IMR-90 (cell line): ENCODE data around the gene BPIFB1. TPM values are rescaled to one million over a fixed set of nuclear protein-coding genes. Genes with fewer than 3 reads are reported as not detected.

Experiments used
- ATAC-seq: fragments of 200-7000 bp; cut with Tn5 transposase; 2 replicates; pipeline ENCODE4 v1.9.1; 2020; ENCODE audit warnings: low read depth, mild to moderate bottlenecking, moderate library complexity
- BruUV-seq: library from RNA; stranded (reverse); fragments of 400-500 nt; replicated peaks from 2 replicates; lab custom pipeline; 2021; lab: Mats Ljungman, UMichigan
- CTCF ChIA-PET: fragments of 300-600 bp; formaldehyde crosslinking; extraction: SDS; loops from one replicate; lab custom pipeline; 2021; ENCODE audit warnings: antibody characterized with exemption; lab: Yijun Ruan, JAX
- POLR2A ChIA-PET: fragments of 300-600 bp; sonication (Branson Sonifier 250); formaldehyde crosslinking; loops from one replicate; lab custom pipeline; 2022; ENCODE audit warnings: antibody characterized with exemption; ENCODE audit not compliant: unreplicated experiment; lab: Charles Lee
- DNase-seq: peaks from one replicate; pipeline ENCODE4 v3.0.0; 2013
- H2AFZ ChIP-seq: replicated peaks from 2 replicates; pipeline ENCODE3; 2013; ENCODE audit warnings: low read length, mild to moderate bottlenecking; ENCODE audit not compliant: poor library complexity
- H2AK5ac ChIP-seq: 2 replicates; pipeline ENCODE4 v1.6.1; 2013; ENCODE audit warnings: low read depth, low read length, inconsistent platforms
- H2AK9ac ChIP-seq: replicated peaks from 2 replicates; pipeline ENCODE3; 2013; ENCODE audit warnings: mild to moderate bottlenecking, low read depth, low read length, moderate library complexity; ENCODE audit not compliant: poor library complexity
- H2BK120ac ChIP-seq: 2 replicates; pipeline ENCODE4 v1.6.1; 2013; ENCODE audit warnings: low read depth, low read length, inconsistent platforms
- H2BK15ac ChIP-seq: 3 replicates; pipeline ENCODE4 v1.6.1; 2013; ENCODE audit warnings: low read depth, low read length, inconsistent platforms
- H2BK20ac ChIP-seq: 2 replicates; pipeline ENCODE4 v1.6.1; 2013; ENCODE audit warnings: low read depth, mild to moderate bottlenecking, inconsistent platforms, low read length, moderate library complexity
- H2BK5ac ChIP-seq: 2 replicates; pipeline ENCODE4 v1.6.1; 2013; ENCODE audit warnings: mild to moderate bottlenecking, low read depth, low read length, inconsistent platforms; ENCODE audit not compliant: poor library complexity, severe bottlenecking
- H3K14ac ChIP-seq: replicated peaks from 2 replicates; pipeline ENCODE4 v1.6.1; 2013; ENCODE audit warnings: low read depth, low read length, inconsistent platforms
- H3K18ac ChIP-seq: 2 replicates; pipeline ENCODE4 v1.6.1; 2013; ENCODE audit warnings: low read depth, low read length, control low read depth
- H3K23ac ChIP-seq: 2 replicates; pipeline ENCODE4 v1.6.1; 2013; ENCODE audit warnings: low read depth, low read length, inconsistent platforms
- H3K27ac ChIP-seq: 2 replicates; pipeline ENCODE4 v1.5.1; 2013; ENCODE audit warnings: mild to moderate bottlenecking, control low read depth, low read length; ENCODE audit not compliant: insufficient read depth
- H3K27me3 ChIP-seq: 2 replicates; pipeline ENCODE4 v1.6.1; 2013; ENCODE audit warnings: low read length; ENCODE audit not compliant: control insufficient read depth, insufficient read depth
- H3K36me3 ChIP-seq: 2 replicates; pipeline ENCODE4 v1.6.1; 2013; ENCODE audit warnings: low read length, mixed read lengths; ENCODE audit not compliant: control insufficient read depth, insufficient read depth
- H3K4ac ChIP-seq: 2 replicates; pipeline ENCODE4 v1.6.1; 2013; ENCODE audit warnings: low read depth, low read length, inconsistent platforms
- H3K4me1 ChIP-seq: 2 replicates; pipeline ENCODE4 v1.6.1; 2013; ENCODE audit warnings: low read length, mixed read lengths; ENCODE audit not compliant: control insufficient read depth, insufficient read depth
- H3K4me2 ChIP-seq: 2 replicates; pipeline ENCODE4 v1.6.1; 2013; ENCODE audit warnings: low read depth, mild to moderate bottlenecking, control low read depth, low read length, moderate library complexity
- H3K4me3 ChIP-seq: 2 replicates; pipeline ENCODE4 v1.5.1; 2013; ENCODE audit warnings: low read depth, mild to moderate bottlenecking, control low read depth, low read length, moderate library complexity; ENCODE audit not compliant: insufficient read depth
- H3K56ac ChIP-seq: 2 replicates; pipeline ENCODE4 v1.6.1; 2013; ENCODE audit warnings: low read length, inconsistent platforms; ENCODE audit not compliant: insufficient read depth; ENCODE audit errors: extremely low read depth
- H3K79me1 ChIP-seq, 2 experiments: 2 replicates each; pipeline ENCODE4 v1.6.1; 2013; ENCODE audit warnings: low read length in 2 of 2, inconsistent platforms in 1 of 2, low read depth in 1 of 2
- H3K9ac ChIP-seq: 2 replicates; pipeline ENCODE4 v1.6.1; 2013; ENCODE audit warnings: low read depth, low read length, control low read depth
- H3K9me1 ChIP-seq: 2 replicates; pipeline ENCODE4 v1.6.1; 2013; ENCODE audit warnings: low read length, inconsistent platforms; ENCODE audit not compliant: insufficient read depth
- H3K9me3 ChIP-seq: 2 replicates; pipeline ENCODE4 v1.6.1; 2013; ENCODE audit warnings: low read length; ENCODE audit not compliant: control insufficient read depth, insufficient read depth
- H4K20me1 ChIP-seq: 2 replicates; pipeline ENCODE4 v1.6.1; 2013; ENCODE audit warnings: low read length, inconsistent platforms; ENCODE audit not compliant: insufficient read depth
- H4K5ac ChIP-seq: 2 replicates; pipeline ENCODE4 v1.6.1; 2013; ENCODE audit warnings: mild to moderate bottlenecking, low read depth, low read length, control low read depth
- H4K8ac ChIP-seq, 2 experiments: 2 replicates each; pipeline ENCODE4 v1.6.1; 2013; ENCODE audit warnings: low read depth in 2 of 2, low read length in 2 of 2, control low read depth in 1 of 2, inconsistent platforms in 1 of 2
- H4K91ac ChIP-seq: 2 replicates; pipeline ENCODE4 v1.6.1; 2013; ENCODE audit warnings: low read depth, low read length, inconsistent platforms; ENCODE audit not compliant: insufficient read depth
- BHLHE40 ChIP-seq: fragments of 150-350 bp; IDR thresholded peaks from 2 replicates; pipeline ENCODE4 v1.6.1; 2016; ENCODE audit warnings: mild to moderate bottlenecking, low read depth, low read length
- CHD1 ChIP-seq: IDR thresholded peaks from 2 replicates; pipeline ENCODE4 v1.6.1; 2012; ENCODE audit warnings: low read depth, low read length, improper control_type of control experiment
- MAFK ChIP-seq: IDR thresholded peaks from 2 replicates; pipeline ENCODE4 v1.6.1; 2012; ENCODE audit warnings: low read depth, low read length, improper control_type of control experiment
- MAZ ChIP-seq: IDR thresholded peaks from 2 replicates; pipeline ENCODE4 v1.6.1; 2012; ENCODE audit warnings: low read depth, mild to moderate bottlenecking, low read length, improper control_type of control experiment, moderate library complexity, borderline replicate concordance
- POLR2A ChIP-seq: IDR thresholded peaks from 2 replicates; pipeline ENCODE4 v1.6.1; 2012; ENCODE audit warnings: mild to moderate bottlenecking, low read depth, low read length
- RAD21 ChIP-seq: IDR thresholded peaks from 2 replicates; pipeline ENCODE4 v1.6.1; 2012; ENCODE audit warnings: low read length, improper control_type of control experiment
- RFX5 ChIP-seq: IDR thresholded peaks from 2 replicates; pipeline ENCODE4 v1.8.0; 2012; ENCODE audit warnings: low read depth, mild to moderate bottlenecking, low read length, moderate library complexity
- SMC3 ChIP-seq: fragments of 150-350 bp; IDR thresholded peaks from 2 replicates; pipeline ENCODE4 v1.6.1; 2016; ENCODE audit warnings: low read depth, mild to moderate bottlenecking, antibody characterized with exemption, low read length, moderate library complexity
- WGBS, 2 experiments: methylation state at CpG; one replicate each; pipeline versions ENCODE4 v1.1.5 to v1.1.7; 2013; ENCODE audit warnings: missing lambda C conversion rate in 2 of 2; ENCODE audit not compliant: insufficient read length in 1 of 2; ENCODE audit errors: extremely low coverage in 2 of 2; 5-methylcytosine and 5-hydroxymethylcytosine counted together
- dilution Hi-C: fragments of 300-500 bp; cut with HindIII; formaldehyde crosslinking; loops from one replicate; pipeline ENCODE4 v1.14.3; 2018; ENCODE audit warnings: low sequenced_read_pairs; ENCODE audit not compliant: unreplicated experiment
- in situ Hi-C: fragments of 300-500 bp; cut with MboI; formaldehyde crosslinking; loops from 3 replicates; pipeline ENCODE4 v1.14.3; 2019; ENCODE audit warnings: low sequenced_read_pairs, inconsistent platforms, mixed read lengths
- intact Hi-C: fragments of 100-400 bp; cut with micrococcal nuclease; formaldehyde crosslinking; loops from 2 replicates; pipeline ENCODE4 v1.10.0; 2022
- polyA plus RNA-seq, 3 experiments: library from polyadenylated mRNA; depleted of rRNA; stranded (reverse); fragments of >200 nt; gene quantifications; 2 replicates each; pipeline ENCODE4 v1.2.3, GENCODE V29; 2012; ENCODE audit warnings: low replicate concordance in 1 of 3
- total RNA-seq: library from RNA; depleted of rRNA; stranded (reverse); fragments of >200 nt; gene quantifications from 2 replicates; pipeline ENCODE4 v1.2.3, GENCODE V29; 2012
- TF ChIP-seq, protein P1 (sequence below): fragments of 150-350 bp; IDR thresholded peaks from 2 replicates; pipeline ENCODE4 v1.6.1; 2016; ENCODE audit warnings: low read depth, mild to moderate bottlenecking, low read length, moderate library complexity, borderline replicate concordance
- TF ChIP-seq, protein P2 (sequence below): conservative IDR thresholded peaks from 2 replicates; pipeline ENCODE4 v1.5.1; 2012; ENCODE audit warnings: mild to moderate bottlenecking, low read depth, low read length, improper control_type of control experiment

BPIFB1 gene
- total and polyA plus RNA-seq, 2 of the 4 experiments (the other 2 are of a cell fraction), result not detected

DNA sequence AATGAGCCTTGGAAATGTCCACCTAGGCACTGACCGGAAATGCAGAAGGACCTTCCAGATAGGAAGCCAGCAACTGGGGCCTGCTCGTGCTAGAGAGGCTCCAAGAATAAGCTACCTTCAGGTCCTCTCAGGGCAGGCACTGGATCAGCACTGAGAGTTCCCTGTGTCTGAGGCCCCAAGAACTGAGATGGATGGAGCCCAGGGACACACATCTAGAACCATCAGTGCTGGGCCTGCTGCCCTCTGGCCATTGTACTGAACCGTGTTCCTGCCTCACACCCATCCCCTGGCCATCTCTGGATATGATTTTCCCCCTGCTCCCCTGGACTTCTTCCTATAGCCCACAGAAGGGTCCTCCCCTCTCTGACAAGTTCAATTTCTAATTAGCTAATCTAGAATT, 36.9 kb upstream of the BPIFB1 start:
- Histone ChIP-seq H3K14ac (no peak overlapping the region), H2BK15ac (no peak overlapping the region), H4K8ac (no peak overlapping the region), H4K20me1 (no peaks in the 10 kb centered on the region), H3K9ac (no peak overlapping the region), H3K18ac (no peak overlapping the region), H3K56ac (no peak overlapping the region), H3K9me1 (no peaks in the 10 kb centered on the region), H4K91ac (no peak overlapping the region), H3K79me1 (no peaks in the 10 kb centered on the region), H4K5ac (no peak overlapping the region), H3K23ac (no peak overlapping the region), H2AK9ac (no peak overlapping the region), H2AK5ac (no peak overlapping the region), H3K4me3 (no peak overlapping the region), H3K27ac (no peak overlapping the region), H2BK20ac (no peak overlapping the region), H3K36me3 (no peaks in the 10 kb centered on the region), H2BK120ac (no peak overlapping the region), H3K9me3 (no peaks in the 10 kb centered on the region), H2AFZ (no peak overlapping the region), H3K4me2 (no peak overlapping the region), H2BK5ac (no peak overlapping the region), H3K27me3 (no peaks in the 10 kb centered on the region; the same call in 1 of the 2 replicates), H3K4me1 (no peaks in the 10 kb centered on the region), H3K4ac (no peak overlapping the region)
- TF ChIP-seq, protein P1, sequence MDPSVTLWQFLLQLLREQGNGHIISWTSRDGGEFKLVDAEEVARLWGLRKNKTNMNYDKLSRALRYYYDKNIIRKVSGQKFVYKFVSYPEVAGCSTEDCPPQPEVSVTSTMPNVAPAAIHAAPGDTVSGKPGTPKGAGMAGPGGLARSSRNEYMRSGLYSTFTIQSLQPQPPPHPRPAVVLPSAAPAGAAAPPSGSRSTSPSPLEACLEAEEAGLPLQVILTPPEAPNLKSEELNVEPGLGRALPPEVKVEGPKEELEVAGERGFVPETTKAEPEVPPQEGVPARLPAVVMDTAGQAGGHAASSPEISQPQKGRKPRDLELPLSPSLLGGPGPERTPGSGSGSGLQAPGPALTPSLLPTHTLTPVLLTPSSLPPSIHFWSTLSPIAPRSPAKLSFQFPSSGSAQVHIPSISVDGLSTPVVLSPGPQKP, result no peak
- TF ChIP-seq RFX5 (no peak), CHD1 (no peak), SMC3 (no peak), POLR2A (no peak), RAD21 (no peak), BHLHE40 (no peak), MAZ (no peak), MAFK (no peak)
- TF ChIP-seq, protein P2, sequence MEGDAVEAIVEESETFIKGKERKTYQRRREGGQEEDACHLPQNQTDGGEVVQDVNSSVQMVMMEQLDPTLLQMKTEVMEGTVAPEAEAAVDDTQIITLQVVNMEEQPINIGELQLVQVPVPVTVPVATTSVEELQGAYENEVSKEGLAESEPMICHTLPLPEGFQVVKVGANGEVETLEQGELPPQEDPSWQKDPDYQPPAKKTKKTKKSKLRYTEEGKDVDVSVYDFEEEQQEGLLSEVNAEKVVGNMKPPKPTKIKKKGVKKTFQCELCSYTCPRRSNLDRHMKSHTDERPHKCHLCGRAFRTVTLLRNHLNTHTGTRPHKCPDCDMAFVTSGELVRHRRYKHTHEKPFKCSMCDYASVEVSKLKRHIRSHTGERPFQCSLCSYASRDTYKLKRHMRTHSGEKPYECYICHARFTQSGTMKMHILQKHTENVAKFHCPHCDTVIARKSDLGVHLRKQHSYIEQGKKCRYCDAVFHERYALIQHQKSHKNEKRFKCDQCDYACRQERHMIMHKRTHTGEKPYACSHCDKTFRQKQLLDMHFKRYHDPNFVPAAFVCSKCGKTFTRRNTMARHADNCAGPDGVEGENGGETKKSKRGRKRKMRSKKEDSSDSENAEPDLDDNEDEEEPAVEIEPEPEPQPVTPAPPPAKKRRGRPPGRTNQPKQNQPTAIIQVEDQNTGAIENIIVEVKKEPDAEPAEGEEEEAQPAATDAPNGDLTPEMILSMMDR, result no peak
- no peak for DNase-seq
- BruUV-seq, result no TSS peak
- dilution Hi-C loops (no loop called here), in situ Hi-C loops (no loop called here), intact Hi-C loops (no loop called here)
- POLR2A ChIA-PET, result no interaction called here
- CTCF ChIA-PET, result no interaction called here
- WGBS, 2 experiments, result 58% methylated on average over 2 of the region's 3 CpGs; no CpG with 5 or more reads in 1 of the 2 experiments
- ATAC-seq, result no peak
